HG03575 (cell line): ENCODE measurements around the gene FBN1.

Source experiments
- ATAC-seq: cut with Tn5 transposase; IDR thresholded peaks from one replicate; pipeline ENCODE4 v1.9.1; 2021; ENCODE audit not compliant: unreplicated experiment, insufficient number of reproducible peaks, low FRiP score; ENCODE audit errors: extremely low read depth

Gene FBN1

GRCh38 chr15:48653913-48654670, 8.6 kb upstream of the FBN1 start:
- ATAC-seq, result no peak

- no peak for ATAC-seq
Measured at GRCh38 chr15:48653216-48653615, 7.7 kb upstream of the FBN1 start.

DNA sequence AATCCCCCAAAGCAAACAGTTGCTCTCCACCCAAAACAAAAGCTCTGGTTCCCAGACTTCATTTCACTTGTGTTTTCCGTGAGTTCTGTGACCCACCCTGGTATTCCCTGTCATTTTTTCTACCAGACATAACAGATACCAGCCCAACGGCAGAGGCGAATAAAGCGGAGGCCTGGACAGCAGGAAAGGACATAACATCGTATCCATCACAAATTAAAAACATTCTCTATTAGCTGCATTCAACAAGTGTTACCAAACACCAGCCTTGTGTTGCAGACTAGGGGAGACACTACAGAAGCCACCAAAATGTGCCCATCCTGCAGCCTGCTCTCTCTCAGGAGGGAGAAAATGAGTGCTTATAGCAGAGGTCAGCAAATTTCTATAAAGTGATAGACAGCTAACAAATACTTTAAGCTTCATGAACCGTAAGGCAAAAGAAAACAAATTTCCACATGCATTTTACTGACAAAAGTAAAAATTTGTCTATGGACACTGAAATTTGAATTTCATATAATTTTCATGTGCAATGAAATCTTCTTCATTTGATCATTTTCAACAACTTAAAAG, 7.1 kb upstream of the FBN1 start:
- no peak for ATAC-seq

- ATAC-seq, result no peak
Measured at GRCh38 chr15:48650931-48651330, 5.4 kb upstream of the FBN1 start.

DNA sequence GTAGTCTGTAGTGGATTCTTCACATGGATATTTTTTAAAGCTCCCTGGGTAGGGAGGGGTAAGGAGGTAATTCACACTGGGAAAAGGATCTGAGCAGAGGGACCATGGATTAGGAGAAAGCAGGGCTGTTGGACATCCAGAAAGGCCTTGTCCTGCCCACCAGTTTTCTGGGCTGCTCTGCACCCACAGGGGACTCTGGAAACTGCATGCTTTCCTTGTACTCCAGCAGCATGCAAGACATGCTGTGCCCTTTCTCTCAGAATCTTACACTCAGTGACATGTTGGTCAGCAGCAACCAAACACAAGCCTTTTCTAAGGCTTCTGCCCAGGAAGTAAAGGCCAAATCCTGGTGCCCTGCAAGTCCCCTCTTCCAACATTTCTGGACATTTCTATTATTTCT, 2.5 kb upstream of the FBN1 start:
- no peak for ATAC-seq

DNA sequence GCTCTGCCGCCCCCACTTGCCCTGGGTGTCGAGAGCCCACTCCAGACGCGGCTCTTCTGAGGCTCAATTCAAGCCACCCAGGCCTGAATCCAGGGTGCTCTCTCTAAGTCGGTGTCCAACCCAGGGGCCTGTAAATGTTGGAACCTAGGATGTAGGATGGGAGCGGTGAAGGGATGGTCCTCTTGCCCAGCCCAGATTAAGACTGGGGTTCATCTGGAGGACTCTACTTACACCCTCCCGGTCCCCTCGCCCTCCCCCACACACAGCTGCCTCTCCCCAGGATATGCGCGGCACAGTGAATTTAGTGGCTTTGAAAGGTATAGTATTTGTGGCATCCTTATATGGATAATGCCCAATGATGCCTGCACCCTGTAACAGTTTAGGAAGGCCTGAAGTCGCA, 822 bp upstream of the FBN1 start:
- no peak for ATAC-seq

- no peak for ATAC-seq
Measured at GRCh38 chr15:48644827-48645557, 517 bp downstream of the FBN1 start.

- ATAC-seq, result no peak
Measured at GRCh38 chr15:48644467-48644826, 1.1 kb downstream of the FBN1 start.

- ATAC-seq, result no peak
Measured at GRCh38 chr15:48643776-48644466, 1.6 kb downstream of the FBN1 start.

- ATAC-seq, result no peak
Measured at GRCh38 chr15:48643206-48643605, 2.3 kb downstream of the FBN1 start.

DNA sequence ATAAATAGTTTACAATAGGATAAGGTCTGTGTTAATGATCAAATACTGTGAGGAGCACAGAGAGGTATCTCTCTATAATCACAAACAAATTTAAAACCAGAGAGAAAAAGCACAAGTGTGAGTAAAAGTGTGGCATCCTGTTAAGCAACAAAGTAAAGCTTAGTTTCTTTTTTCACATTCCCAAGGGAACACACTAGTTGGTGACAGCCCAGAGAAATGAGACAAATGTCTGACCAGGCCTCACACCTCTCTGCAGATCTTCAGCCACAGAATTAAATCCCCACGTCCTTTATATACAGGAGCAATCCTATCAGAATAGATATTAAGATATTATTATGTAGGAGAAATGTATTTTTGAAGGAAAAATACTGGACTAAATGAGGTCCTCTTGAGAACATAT, 2.7 kb downstream of the FBN1 start:
- no peak for ATAC-seq

DNA sequence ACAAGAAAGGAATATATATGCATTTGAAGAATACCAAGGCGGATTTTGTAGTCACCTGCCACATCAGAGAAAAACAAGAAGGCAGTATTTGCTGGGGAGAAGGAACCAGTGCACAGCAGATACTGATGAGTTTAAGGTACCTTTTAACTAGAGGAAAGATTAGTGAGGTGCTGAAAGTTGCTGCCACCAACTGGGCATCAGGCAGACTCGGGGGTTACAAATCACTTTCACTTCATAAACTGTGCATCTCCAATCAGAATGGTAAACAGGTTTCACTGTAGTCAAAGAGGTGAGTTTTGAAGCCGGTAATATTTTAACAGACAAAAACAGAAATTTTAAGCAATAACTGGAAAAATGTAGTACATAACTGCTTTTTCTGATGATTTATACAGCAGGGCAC, 4.1 kb downstream of the FBN1 start:
- no peak for ATAC-seq

GRCh38 chr15:48638963-48639362, 6.5 kb downstream of the FBN1 start:
- ATAC-seq, result no peak

GRCh38 chr15:48637639-48638038, 7.9 kb downstream of the FBN1 start:
- ATAC-seq, result no peak

DNA sequence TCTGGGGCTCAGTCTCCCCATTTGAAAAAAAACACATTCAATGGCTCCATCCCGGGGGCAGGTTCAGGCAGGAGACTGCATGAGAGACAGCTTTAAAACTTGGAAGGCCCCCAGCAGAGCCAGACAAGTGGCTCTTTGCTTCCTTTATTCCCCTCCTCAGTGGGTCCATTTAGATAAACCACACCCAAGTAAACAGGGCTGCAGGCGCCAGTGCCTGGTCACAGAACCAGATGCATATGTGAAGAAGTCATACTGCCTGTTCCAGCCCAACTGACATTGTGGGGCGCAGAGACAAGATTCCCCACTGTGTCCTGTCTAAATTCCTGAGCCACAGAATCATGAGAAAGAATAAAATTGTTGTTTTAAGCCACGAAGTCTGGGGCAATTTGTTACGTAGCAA, 9.0 kb downstream of the FBN1 start:
- no peak for ATAC-seq

DNA sequence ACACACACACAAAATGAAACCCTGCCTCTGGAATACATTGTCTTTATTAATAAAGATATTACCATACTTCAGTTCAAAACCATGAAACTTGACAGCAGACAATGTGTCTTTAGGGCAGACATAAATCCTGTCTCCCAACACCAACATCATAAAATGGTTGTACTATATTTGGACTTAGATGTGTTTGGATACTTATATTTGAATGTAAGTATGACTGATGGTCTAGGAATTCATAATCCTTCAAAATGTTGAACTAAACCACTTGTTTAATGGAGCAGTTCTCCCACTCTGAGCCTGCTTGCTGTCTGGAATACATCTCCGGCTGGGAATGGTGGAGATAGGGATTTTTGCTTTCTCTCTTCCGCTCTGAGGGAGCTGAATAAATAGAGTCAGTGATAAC, 10.6 kb downstream of the FBN1 start:
- no peak for ATAC-seq

DNA sequence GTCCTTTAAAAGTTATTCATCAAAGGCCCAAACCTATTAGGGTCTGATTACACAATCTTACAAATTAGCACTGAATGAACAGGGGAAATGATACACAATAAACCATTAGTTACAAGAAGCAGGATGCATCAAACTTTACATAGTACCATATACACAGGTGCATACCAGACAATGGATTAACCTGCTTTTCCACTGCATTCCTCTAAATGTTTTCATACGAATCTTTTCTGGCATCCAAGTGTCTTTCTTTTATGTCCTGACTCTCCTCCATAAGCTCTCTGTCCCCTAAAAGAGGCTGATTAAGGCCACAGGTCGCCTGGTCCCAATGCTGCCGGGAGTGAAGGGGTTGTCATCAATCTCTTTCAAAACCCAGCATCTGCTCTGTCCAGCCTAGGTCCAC, 11.4 kb downstream of the FBN1 start:
- ATAC-seq, result no peak

DNA sequence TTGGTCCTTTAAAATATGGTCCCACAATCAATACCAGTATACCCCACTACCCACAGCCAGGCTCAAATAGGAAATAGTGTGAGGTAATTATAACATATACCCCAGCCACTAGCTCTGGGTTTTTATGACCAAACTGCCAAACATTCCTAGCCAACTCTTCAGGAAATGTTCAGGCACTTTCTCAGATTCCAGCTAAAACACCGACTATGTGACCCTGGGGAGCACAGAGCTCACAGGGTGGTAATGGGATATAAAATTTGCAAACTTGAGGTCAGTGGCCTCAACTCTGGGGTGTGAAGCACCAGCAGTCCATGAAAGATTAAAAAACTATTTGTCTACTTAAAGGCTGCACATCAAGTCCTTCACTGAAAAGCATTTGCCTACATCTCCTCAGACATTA, 12.9 kb downstream of the FBN1 start:
- no peak for ATAC-seq

DNA sequence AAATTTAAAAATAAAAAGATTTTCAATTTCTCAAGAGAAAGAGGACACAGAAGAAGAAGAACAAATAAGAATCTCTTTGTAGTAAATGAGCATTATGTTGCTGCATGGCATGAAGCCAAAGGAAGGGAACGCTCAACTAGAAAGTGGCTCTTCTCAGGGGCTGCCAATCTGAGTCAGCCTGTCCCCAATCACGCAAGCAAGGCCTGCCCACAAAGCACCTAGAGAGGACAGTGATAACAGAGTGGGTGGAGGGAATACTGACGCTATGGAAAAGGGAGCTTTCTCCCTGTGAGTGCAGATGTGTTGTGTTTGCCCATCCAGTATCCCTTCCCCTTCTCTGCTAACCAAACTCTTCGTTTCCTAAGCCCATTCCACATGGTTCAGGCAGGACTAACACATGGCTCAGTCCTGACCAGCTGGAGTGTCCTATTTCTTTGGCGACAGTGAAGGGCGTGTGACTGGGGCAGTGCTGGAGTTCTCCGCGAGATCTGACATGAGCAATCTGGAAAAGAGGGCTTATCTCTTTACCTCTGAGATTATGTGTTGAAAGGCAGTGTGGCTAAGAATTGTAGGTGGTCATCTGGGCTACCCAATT, 14.2 kb downstream of the FBN1 start:
- ATAC-seq, result no peak

- ATAC-seq, result no peak
Measured at GRCh38 chr15:48630245-48630644, 15.3 kb downstream of the FBN1 start.
